ENCODE measurements around the gene TCF25. TPM values are rescaled to one million over a fixed set of nuclear protein-coding genes. Genes with fewer than 3 reads are reported as not detected.

TCF25 gene
- polyA plus RNA-seq, 1 donor: 100 TPM

GRCh38 chr16:89843409-89844350 is 29.7 kb upstream of the TCF25 start:
- no peak for DNase-seq (ENCODE audit: low read depth)

GRCh38 chr16:89844739-89845339 is 28.6 kb upstream of the TCF25 start:
- DNase-seq (ENCODE audit: low read depth): no peak

- no peak for DNase-seq (ENCODE audit: low read depth)
These were observed 28.0 kb upstream of the TCF25 start for GRCh38 chr16:89845417-89845816.

GRCh38 chr16:89847051-89847939 is 26.1 kb upstream of the TCF25 start:
- DNase-seq (ENCODE audit: low read depth): no peak

- DNase-seq (ENCODE audit: low read depth): no peak
These were observed 25.5 kb upstream of the TCF25 start for GRCh38 chr16:89847940-89848297.

- no peak for DNase-seq (ENCODE audit: low read depth)
These were observed 24.4 kb upstream of the TCF25 start for GRCh38 chr16:89848974-89849373.

- no peak for DNase-seq (ENCODE audit: low read depth)
These were observed 19.9 kb upstream of the TCF25 start for GRCh38 chr16:89853306-89853993.

GRCh38 chr16:89855301-89855945 is 18.0 kb upstream of the TCF25 start:
- DNase-seq (ENCODE audit: low read depth): no peak

- no peak for DNase-seq (ENCODE audit: low read depth)
These were observed 17.4 kb upstream of the TCF25 start for GRCh38 chr16:89855986-89856385.

GRCh38 chr16:89858973-89859614 is 14.3 kb upstream of the TCF25 start:
- DNase-seq (ENCODE audit: low read depth): no peak

- DNase-seq (ENCODE audit: low read depth): no peak
These were observed 13.8 kb upstream of the TCF25 start for GRCh38 chr16:89859615-89860007.

GRCh38 chr16:89860747-89861304 is 12.6 kb upstream of the TCF25 start:
- DNase-seq (ENCODE audit: low read depth): no peak

GRCh38 chr16:89861648-89862047 is 11.7 kb upstream of the TCF25 start:
- DNase-seq (ENCODE audit: low read depth): no peak

- DNase-seq (ENCODE audit: low read depth): no peak
These were observed 10.7 kb upstream of the TCF25 start for GRCh38 chr16:89862732-89863131.

- no peak for DNase-seq (ENCODE audit: low read depth)
These were observed 9.5 kb upstream of the TCF25 start for GRCh38 chr16:89863741-89864526.

GRCh38 chr16:89864527-89864820 is 8.9 kb upstream of the TCF25 start:
- no peak for DNase-seq (ENCODE audit: low read depth)

- no peak for DNase-seq (ENCODE audit: low read depth)
These were observed 5.5 kb upstream of the TCF25 start for GRCh38 chr16:89867918-89868317.

- no peak for DNase-seq (ENCODE audit: low read depth)
These were observed 3.5 kb upstream of the TCF25 start for GRCh38 chr16:89869911-89870310.

GRCh38 chr16:89870440-89870839 is 3.0 kb upstream of the TCF25 start:
- no peak for DNase-seq (ENCODE audit: low read depth)

- DNase-seq (ENCODE audit: low read depth): no peak
These were observed 1.5 kb upstream of the TCF25 start for GRCh38 chr16:89871895-89872294.

Measured in forelimb muscle (tissue), 1 donor.